ENCODE data around the gene NPR3. TPM values are rescaled to one million over a fixed set of nuclear protein-coding genes. Genes with fewer than 3 reads are reported as not detected.

NPR3 gene
- total RNA-seq, 1 donor from 2014 or later, result 1.1 TPM

- Histone ChIP-seq H2AFZ (ENCODE audit: low read depth, low read length) (no peak overlapping the region), H3K79me2 (ENCODE audit: insufficient read depth, low read length) (no peaks in the 10 kb centered on the region), H3K9ac (ENCODE audit: low read length) (no peak overlapping the region), H3K36me3 (ENCODE audit: insufficient read depth, low read length) (no peaks in the 10 kb centered on the region), H3K27ac (ENCODE audit: low read depth, low read length) (no peak overlapping the region), H3K4me3 (ENCODE audit: insufficient read depth, low read depth, low read length) (no peak overlapping the region), H3K4me1 (ENCODE audit: insufficient read depth, low read length) (no peaks in the 10 kb centered on the region), H3K4me2 (ENCODE audit: low read length) (no peak overlapping the region), H3K9me3 (ENCODE audit: insufficient read depth, low read depth, low read length) (no peaks in the 10 kb centered on the region), H3K27me3 (ENCODE audit: insufficient read depth, low read length) (no peaks in the 10 kb centered on the region), H4K20me1 (ENCODE audit: insufficient read depth, low read length) (no peaks in the 10 kb centered on the region)
- Mint-ChIP-seq H3K27ac (ENCODE audit: unreplicated experiment) (no peak overlapping the region), H3K4me1 (ENCODE audit: low read depth, unreplicated experiment) (peaks cover 3% of the 10 kb centered on the region), H3K27me3 (ENCODE audit: low read depth, unreplicated experiment) (peaks cover 7% of the 10 kb centered on the region), H3K4me3 (ENCODE audit: unreplicated experiment) (no peak overlapping the region), H3K36me3 (ENCODE audit: low read depth, unreplicated experiment) (no peaks in the 10 kb centered on the region), H3K9me3 (ENCODE audit: unreplicated experiment) (no peaks in the 10 kb centered on the region)
- DNase-seq (ENCODE audit: low read depth) (no peak), FAIRE-seq (no peak)
- TF ChIP-seq, protein P1, sequence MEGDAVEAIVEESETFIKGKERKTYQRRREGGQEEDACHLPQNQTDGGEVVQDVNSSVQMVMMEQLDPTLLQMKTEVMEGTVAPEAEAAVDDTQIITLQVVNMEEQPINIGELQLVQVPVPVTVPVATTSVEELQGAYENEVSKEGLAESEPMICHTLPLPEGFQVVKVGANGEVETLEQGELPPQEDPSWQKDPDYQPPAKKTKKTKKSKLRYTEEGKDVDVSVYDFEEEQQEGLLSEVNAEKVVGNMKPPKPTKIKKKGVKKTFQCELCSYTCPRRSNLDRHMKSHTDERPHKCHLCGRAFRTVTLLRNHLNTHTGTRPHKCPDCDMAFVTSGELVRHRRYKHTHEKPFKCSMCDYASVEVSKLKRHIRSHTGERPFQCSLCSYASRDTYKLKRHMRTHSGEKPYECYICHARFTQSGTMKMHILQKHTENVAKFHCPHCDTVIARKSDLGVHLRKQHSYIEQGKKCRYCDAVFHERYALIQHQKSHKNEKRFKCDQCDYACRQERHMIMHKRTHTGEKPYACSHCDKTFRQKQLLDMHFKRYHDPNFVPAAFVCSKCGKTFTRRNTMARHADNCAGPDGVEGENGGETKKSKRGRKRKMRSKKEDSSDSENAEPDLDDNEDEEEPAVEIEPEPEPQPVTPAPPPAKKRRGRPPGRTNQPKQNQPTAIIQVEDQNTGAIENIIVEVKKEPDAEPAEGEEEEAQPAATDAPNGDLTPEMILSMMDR (IDR thresholded peaks at IDR 0.05; ENCODE audit: insufficient read depth, low read depth, low read length), result no peak
- no peak for TF ChIP-seq EZH2 (IDR thresholded peaks at IDR 0.05; ENCODE audit: insufficient read depth, low read length)
Observed at GRCh38 chr5:32827981-32828380, 116.9 kb downstream of the NPR3 start.

DNA sequence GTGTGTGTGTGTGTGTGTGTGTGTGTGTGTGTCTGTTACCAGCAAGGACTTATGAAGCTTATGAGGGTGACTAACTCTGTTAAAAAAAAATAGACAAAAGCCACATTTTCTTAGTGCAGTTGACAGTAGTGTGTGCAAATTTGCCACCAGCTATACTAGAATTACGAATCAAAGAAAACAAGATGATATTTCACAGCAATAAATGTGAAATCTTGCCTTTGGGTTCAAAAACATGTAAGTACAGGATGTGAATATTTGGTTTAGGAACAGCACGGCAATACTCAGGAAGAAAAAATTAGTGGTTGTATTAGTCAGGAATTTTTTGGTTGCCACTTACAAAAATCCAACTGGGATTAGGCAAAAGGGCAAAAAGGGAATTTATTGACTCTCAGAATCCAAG is 117.4 kb downstream of the NPR3 start:
- Mint-ChIP-seq H3K4me1 (ENCODE audit: low read depth, unreplicated experiment) (peaks cover 6% of the 10 kb centered on the region), H3K27me3 (ENCODE audit: low read depth, unreplicated experiment) (peaks cover 7% of the 10 kb centered on the region), H3K9me3 (ENCODE audit: unreplicated experiment) (no peaks in the 10 kb centered on the region), H3K36me3 (ENCODE audit: low read depth, unreplicated experiment) (no peaks in the 10 kb centered on the region), H3K27ac (ENCODE audit: unreplicated experiment) (no peak overlapping the region), H3K4me3 (ENCODE audit: unreplicated experiment) (no peak overlapping the region)
- H3K9me3 ChIP-seq (ENCODE audit: insufficient read depth, low read depth, low read length), result no peaks in the 10 kb centered on the region
- no peak overlapping the region for H3K4me3 ChIP-seq (ENCODE audit: insufficient read depth, low read depth, low read length)
- H3K36me3 ChIP-seq (ENCODE audit: insufficient read depth, low read length), result no peaks in the 10 kb centered on the region
- FAIRE-seq (no peak), DNase-seq (ENCODE audit: low read depth) (no peak)
- no peak overlapping the region for H2AFZ ChIP-seq (ENCODE audit: low read depth, low read length)
- H3K9ac ChIP-seq (ENCODE audit: low read length), result no peak overlapping the region
- H4K20me1 ChIP-seq (ENCODE audit: insufficient read depth, low read length), result no peaks in the 10 kb centered on the region
- no peak overlapping the region for H3K27ac ChIP-seq (ENCODE audit: low read depth, low read length)
- no peaks in the 10 kb centered on the region for H3K79me2 ChIP-seq (ENCODE audit: insufficient read depth, low read length)
- H3K4me2 ChIP-seq (ENCODE audit: low read length), result no peak overlapping the region
- H3K27me3 ChIP-seq (ENCODE audit: insufficient read depth, low read length), result no peaks in the 10 kb centered on the region
- TF ChIP-seq EZH2 (IDR thresholded peaks at IDR 0.05; ENCODE audit: insufficient read depth, low read length), result no peak
- TF ChIP-seq, protein P1 (IDR thresholded peaks at IDR 0.05; ENCODE audit: insufficient read depth, low read depth, low read length), result no peak
- no peaks in the 10 kb centered on the region for H3K4me1 ChIP-seq (ENCODE audit: insufficient read depth, low read length)

DNA sequence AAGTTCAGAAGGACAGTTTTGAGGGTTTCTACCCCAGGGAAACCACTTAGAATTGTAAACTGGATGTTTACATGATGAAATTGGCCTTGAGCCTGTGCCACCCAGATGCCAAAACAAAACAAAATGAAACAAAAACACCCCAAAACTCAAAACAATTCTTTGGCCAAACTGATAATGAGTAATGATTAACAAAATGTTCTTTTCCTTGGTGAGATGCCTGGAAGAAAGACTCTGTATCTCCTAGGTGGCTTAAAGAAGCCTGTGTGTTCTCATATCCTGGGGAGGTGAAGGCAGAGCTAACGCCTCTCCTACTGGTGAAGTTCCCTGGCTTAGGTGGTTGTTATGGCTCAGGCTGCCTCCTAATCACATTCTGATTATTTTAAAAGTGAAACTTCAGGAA is 120.5 kb downstream of the NPR3 start:
- Histone ChIP-seq H3K4me2 (ENCODE audit: low read length) (no peak overlapping the region), H4K20me1 (ENCODE audit: insufficient read depth, low read length) (no peaks in the 10 kb centered on the region), H3K27me3 (ENCODE audit: insufficient read depth, low read length) (no peaks in the 10 kb centered on the region), H3K9me3 (ENCODE audit: insufficient read depth, low read depth, low read length) (no peaks in the 10 kb centered on the region), H3K36me3 (ENCODE audit: insufficient read depth, low read length) (no peaks in the 10 kb centered on the region), H3K4me1 (ENCODE audit: insufficient read depth, low read length) (no peaks in the 10 kb centered on the region), H2AFZ (ENCODE audit: low read depth, low read length) (no peak overlapping the region), H3K27ac (ENCODE audit: low read depth, low read length) (no peak overlapping the region), H3K9ac (ENCODE audit: low read length) (no peak overlapping the region), H3K4me3 (ENCODE audit: insufficient read depth, low read depth, low read length) (no peak overlapping the region), H3K79me2 (ENCODE audit: insufficient read depth, low read length) (no peaks in the 10 kb centered on the region)
- Mint-ChIP-seq H3K36me3 (ENCODE audit: low read depth, unreplicated experiment) (no peaks in the 10 kb centered on the region), H3K27ac (ENCODE audit: unreplicated experiment) (no peak overlapping the region), H3K4me1 (ENCODE audit: low read depth, unreplicated experiment) (peaks cover 6% of the 10 kb centered on the region), H3K27me3 (ENCODE audit: low read depth, unreplicated experiment) (peaks cover 13% of the 10 kb centered on the region), H3K9me3 (ENCODE audit: unreplicated experiment) (no peaks in the 10 kb centered on the region), H3K4me3 (ENCODE audit: unreplicated experiment) (no peak overlapping the region)
- DNase-seq (ENCODE audit: low read depth), result no peak
- FAIRE-seq, result no peak
- TF ChIP-seq, protein P1 (IDR thresholded peaks at IDR 0.05; ENCODE audit: insufficient read depth, low read depth, low read length), result no peak
- no peak for TF ChIP-seq EZH2 (IDR thresholded peaks at IDR 0.05; ENCODE audit: insufficient read depth, low read length)

Measured in astrocyte (in vitro differentiated cells and primary cell).